PFSK-1 (cell line): Measurements from ENCODE around the gene TTLL5.

Source experiments
- POLR2AphosphoS5 ChIP-seq: IDR thresholded peaks from 2 replicates; pipeline ENCODE4 v1.6.1; 2012; ENCODE audit warnings: low read depth, mild to moderate bottlenecking, control low read depth, low read length, moderate library complexity
- TAF1 ChIP-seq: IDR thresholded peaks from 2 replicates; pipeline ENCODE4 v1.6.1; 2012; ENCODE audit warnings: low read length, control low read depth, borderline replicate concordance; ENCODE audit not compliant: insufficient read depth

DNA sequence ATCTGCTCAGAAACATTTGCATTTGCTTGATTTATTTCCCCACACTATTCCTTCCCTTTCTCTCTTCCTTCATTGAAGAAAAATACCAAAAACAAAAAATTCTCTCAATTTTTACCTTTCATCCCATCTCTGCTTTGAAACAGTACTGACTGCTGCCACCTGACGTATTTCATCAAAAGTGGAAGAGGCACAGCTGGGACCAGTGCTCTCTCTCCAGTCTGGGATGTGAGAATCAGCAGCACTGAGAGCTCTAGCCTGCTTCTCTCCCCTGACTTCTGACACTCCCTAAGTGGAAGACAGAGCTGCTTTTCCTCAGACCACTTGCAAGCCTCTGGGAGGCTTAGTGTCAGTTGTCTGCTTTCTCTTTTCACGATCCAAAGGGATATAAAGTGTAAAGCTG lies 36.9 kb downstream of the TTLL5 start:
- TF ChIP-seq TAF1 (no peak), POLR2AphosphoS5 (no peak)
